ENCODE results near the gene NUDT2.

DNA sequence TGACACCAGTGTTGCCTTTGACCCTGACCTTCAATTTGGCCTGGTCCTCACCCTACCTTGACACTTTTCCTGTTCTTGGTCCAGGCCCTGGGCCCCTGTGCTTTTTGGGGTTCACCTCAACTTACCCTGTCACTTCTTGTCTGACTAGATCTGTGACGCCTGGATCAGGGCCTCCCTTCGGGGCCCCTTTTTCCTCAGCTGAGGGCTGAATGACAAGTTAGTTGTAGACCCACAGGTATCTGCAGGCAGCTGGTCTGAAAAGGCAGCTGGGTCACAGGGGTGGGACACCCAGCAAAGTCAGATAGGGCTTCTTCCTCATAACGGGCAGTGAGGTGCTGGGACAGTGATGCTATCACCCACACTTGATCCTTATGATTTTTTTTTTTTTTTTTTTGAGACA is 57.3 kb downstream of the NUDT2 start:
- TF ChIP-seq, protein P1, sequence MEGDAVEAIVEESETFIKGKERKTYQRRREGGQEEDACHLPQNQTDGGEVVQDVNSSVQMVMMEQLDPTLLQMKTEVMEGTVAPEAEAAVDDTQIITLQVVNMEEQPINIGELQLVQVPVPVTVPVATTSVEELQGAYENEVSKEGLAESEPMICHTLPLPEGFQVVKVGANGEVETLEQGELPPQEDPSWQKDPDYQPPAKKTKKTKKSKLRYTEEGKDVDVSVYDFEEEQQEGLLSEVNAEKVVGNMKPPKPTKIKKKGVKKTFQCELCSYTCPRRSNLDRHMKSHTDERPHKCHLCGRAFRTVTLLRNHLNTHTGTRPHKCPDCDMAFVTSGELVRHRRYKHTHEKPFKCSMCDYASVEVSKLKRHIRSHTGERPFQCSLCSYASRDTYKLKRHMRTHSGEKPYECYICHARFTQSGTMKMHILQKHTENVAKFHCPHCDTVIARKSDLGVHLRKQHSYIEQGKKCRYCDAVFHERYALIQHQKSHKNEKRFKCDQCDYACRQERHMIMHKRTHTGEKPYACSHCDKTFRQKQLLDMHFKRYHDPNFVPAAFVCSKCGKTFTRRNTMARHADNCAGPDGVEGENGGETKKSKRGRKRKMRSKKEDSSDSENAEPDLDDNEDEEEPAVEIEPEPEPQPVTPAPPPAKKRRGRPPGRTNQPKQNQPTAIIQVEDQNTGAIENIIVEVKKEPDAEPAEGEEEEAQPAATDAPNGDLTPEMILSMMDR (conservative IDR thresholded peaks at IDR 0.05): no peak
- no peak for TF ChIP-seq ZFX (IDR thresholded peaks at IDR 0.05)
